Activated CD8-positive, alpha-beta memory T cell treated with anti-CD3 and anti-CD28 coated beads for 48 hours (primary cell): ENCODE results near the gene BCOR.

Experiments
- DNase-seq, 3 experiments: peaks; one replicate each; pipeline ENCODE4 v3.0.0-alpha.2; 2020; ENCODE audit warnings: low read depth in 2 of 3, low spot score in 2 of 3

BCOR gene

GRCh38 chrX:40066700-40067099, 31.1 kb downstream of the BCOR start:
- no peak for DNase-seq

- no peak for DNase-seq
Observed at GRCh38 chrX:40065296-40066046, 32.3 kb downstream of the BCOR start.

GRCh38 chrX:40064055-40064597, 33.6 kb downstream of the BCOR start:
- DNase-seq: no peak

- no peak for DNase-seq
Observed at GRCh38 chrX:40063555-40063954, 34.2 kb downstream of the BCOR start.

- DNase-seq: no peak
Observed at GRCh38 chrX:40062525-40063155, 35.1 kb downstream of the BCOR start.

GRCh38 chrX:40061871-40062524, 35.8 kb downstream of the BCOR start:
- DNase-seq: no peak

- no peak for DNase-seq
Observed at GRCh38 chrX:40061005-40061404, 36.8 kb downstream of the BCOR start.

- no peak for DNase-seq
Observed at GRCh38 chrX:40060356-40060845, 37.4 kb downstream of the BCOR start.

- DNase-seq: no peak
Observed at GRCh38 chrX:40058719-40059118, 39.0 kb downstream of the BCOR start.

GRCh38 chrX:40057405-40057804, 40.4 kb downstream of the BCOR start:
- DNase-seq: no peak

GRCh38 chrX:40056420-40056819, 41.3 kb downstream of the BCOR start:
- DNase-seq: no peak

- DNase-seq: no peak
Observed at GRCh38 chrX:40055495-40055894, 42.3 kb downstream of the BCOR start.

- DNase-seq: no peak
Observed at GRCh38 chrX:40054793-40055192, 43.0 kb downstream of the BCOR start.

- DNase-seq: no peak
Observed at GRCh38 chrX:40050532-40050931, 47.2 kb downstream of the BCOR start.

GRCh38 chrX:40049084-40049641, 48.6 kb downstream of the BCOR start:
- no peak for DNase-seq

- no peak for DNase-seq
Observed at GRCh38 chrX:40047485-40047884, 50.3 kb downstream of the BCOR start.

GRCh38 chrX:40043895-40044294, 53.9 kb downstream of the BCOR start:
- DNase-seq: no peak

GRCh38 chrX:40041915-40042314, 55.8 kb downstream of the BCOR start:
- DNase-seq: no peak

- no peak for DNase-seq
Observed at GRCh38 chrX:40040686-40041461, 56.9 kb downstream of the BCOR start.

- DNase-seq: no peak
Observed at GRCh38 chrX:40039887-40040286, 57.9 kb downstream of the BCOR start.

- DNase-seq: no peak
Observed at GRCh38 chrX:40037367-40037766, 60.4 kb downstream of the BCOR start.
